Measurements from ENCODE around the gene KATNIP.
"Not testable (repeated sequence)": the region's sequence is repeated elsewhere in the genome, so short reads cannot be mapped to it uniquely, and the experiment has no call there.

Gene KATNIP

GRCh38 chr16:27539120-27539519 is 10.8 kb upstream of the KATNIP start:
- DNase-seq, result no peak

- no peak for DNase-seq
Observed at GRCh38 chr16:27539636-27540035, 10.3 kb upstream of the KATNIP start.

GRCh38 chr16:27543801-27544200 is 6.1 kb upstream of the KATNIP start:
- no peak for DNase-seq

GRCh38 chr16:27544671-27545070 is 5.3 kb upstream of the KATNIP start:
- DNase-seq, result no peak

GRCh38 chr16:27547134-27547533 is 2.8 kb upstream of the KATNIP start:
- DNase-seq, result no peak

- no peak for DNase-seq
Observed at GRCh38 chr16:27547851-27548250, 2.1 kb upstream of the KATNIP start.

- no peak for DNase-seq
Observed at GRCh38 chr16:27549464-27549745, 539 bp upstream of the KATNIP start.

GRCh38 chr16:27550582-27550920 is 607 bp downstream of the KATNIP start:
- no peak for DNase-seq

GRCh38 chr16:27551036-27551435 is 1.1 kb downstream of the KATNIP start:
- DNase-seq, result no peak

- DNase-seq, result no peak
Observed at GRCh38 chr16:27556471-27556870, 6.5 kb downstream of the KATNIP start.

- DNase-seq, result no peak
Observed at GRCh38 chr16:27558434-27558833, 8.5 kb downstream of the KATNIP start.

GRCh38 chr16:27558932-27559331 is 9.0 kb downstream of the KATNIP start:
- DNase-seq, result no peak

- no peak for DNase-seq
Observed at GRCh38 chr16:27561216-27561615, 11.3 kb downstream of the KATNIP start.

- DNase-seq, result no peak
Observed at GRCh38 chr16:27564224-27564623, 14.3 kb downstream of the KATNIP start.

GRCh38 chr16:27566417-27566816 is 16.5 kb downstream of the KATNIP start:
- no peak for DNase-seq

GRCh38 chr16:27568077-27568476 is 18.1 kb downstream of the KATNIP start:
- DNase-seq, result no peak

- not testable (repeated sequence) for DNase-seq
Observed at GRCh38 chr16:27570986-27571385, 21.0 kb downstream of the KATNIP start.

- no peak for DNase-seq
Observed at GRCh38 chr16:27571433-27572326, 21.7 kb downstream of the KATNIP start.

- DNase-seq, result no peak
Observed at GRCh38 chr16:27572711-27573110, 22.8 kb downstream of the KATNIP start.

- DNase-seq, result no peak
Observed at GRCh38 chr16:27576729-27577128, 26.8 kb downstream of the KATNIP start.

- DNase-seq, result no peak
Observed at GRCh38 chr16:27579087-27579980, 29.4 kb downstream of the KATNIP start.

GRCh38 chr16:27582883-27583282 is 32.9 kb downstream of the KATNIP start:
- no peak for DNase-seq

- no peak for DNase-seq
Observed at GRCh38 chr16:27583634-27584033, 33.7 kb downstream of the KATNIP start.

- no peak for DNase-seq
Observed at GRCh38 chr16:27585200-27585599, 35.3 kb downstream of the KATNIP start.
